NCI-H526 (cell line): ENCODE data around the gene JADE2.

Source experiments
- DNase-seq, 2 experiments: peaks; one replicate each; lab custom pipeline; 2025; lab: John Stamatoyannopoulos, UW

The JADE2 gene

GRCh38 chr5:134569758-134570364, 44.4 kb downstream of the JADE2 start:
- DNase-seq, result no peak

- DNase-seq, result no peak
These were observed 44.9 kb downstream of the JADE2 start for GRCh38 chr5:134570365-134570758.

DNA sequence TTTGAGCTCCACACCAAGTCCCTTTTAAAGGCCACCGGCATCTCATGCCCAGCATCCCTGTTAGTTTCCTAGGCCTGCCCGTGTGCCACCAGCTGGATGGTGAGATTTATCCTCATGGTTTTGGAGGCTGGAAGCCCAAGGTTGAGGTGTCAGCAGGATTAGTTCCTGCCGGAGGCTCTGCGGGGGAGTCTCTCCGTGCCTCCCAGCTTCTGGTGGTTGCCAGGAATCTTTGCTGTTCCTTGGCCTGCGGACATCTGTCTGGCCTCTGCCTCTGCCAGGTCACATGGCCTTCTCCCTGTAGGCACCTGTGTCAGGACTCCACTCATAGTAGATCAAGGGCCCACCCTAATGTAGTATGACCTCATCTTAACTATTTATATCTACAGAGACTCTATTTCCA, 45.4 kb downstream of the JADE2 start:
- DNase-seq, result no peak

- no peak for DNase-seq
These were observed 46.4 kb downstream of the JADE2 start for GRCh38 chr5:134571693-134572405.

DNA sequence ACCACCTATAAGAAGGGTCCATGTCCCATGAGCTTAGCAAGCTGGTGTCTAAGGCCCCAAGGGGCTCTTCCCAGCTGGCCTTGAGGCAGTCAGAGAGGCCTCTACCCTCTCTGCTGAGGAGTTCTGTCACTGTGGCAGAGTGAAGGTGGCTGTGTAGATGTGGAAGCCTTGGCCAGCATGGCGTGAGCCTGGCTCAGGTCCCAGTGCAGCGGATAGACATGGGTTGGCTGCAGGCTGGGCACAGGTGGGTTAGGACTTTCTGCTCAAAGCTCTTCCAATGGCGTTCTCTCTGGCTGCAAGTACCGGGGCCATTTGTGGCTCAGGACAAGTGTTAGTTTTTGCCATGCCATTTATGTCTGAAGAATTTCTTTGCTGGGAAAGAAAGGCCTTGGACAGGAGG, 47.3 kb downstream of the JADE2 start:
- DNase-seq, result no peak

DNA sequence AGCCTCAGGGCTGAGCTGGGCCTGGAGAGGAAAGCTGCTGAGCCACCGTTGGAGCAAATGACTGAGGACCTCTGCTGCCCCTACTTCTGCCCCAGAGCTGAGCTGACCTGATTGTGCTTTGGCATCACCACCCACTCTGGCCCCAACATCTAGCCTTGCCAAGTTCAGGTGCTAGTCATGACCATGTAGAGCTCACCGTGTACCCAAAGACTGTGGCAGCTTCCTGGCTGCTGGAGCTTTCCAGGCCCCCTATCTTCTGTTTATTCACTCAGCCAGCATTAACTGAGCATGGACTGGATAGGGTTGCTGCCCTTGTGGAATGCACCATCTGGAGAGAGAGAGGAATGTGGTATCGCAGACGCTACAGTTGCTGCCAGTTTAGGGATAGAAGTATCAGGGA, 49.1 kb downstream of the JADE2 start:
- no peak for DNase-seq

DNA sequence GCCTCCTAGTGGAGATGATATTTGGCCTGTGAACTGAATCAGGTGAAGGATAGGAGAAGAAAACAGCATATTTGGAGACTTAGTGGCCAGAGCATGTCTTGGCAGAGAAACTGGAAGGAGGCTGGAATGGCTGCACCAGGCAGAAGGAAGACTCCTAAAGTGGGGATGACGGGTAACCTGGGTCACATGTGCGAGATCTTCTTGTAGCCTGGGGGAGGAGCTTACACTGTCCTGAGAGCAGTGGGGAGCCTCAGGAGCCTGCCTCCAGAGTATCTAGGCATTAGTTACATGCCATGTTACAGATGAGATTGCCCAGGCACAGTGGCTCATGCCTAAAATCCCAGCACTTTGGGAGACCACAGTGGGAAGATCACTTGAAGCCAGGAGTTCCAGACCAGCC, 49.8 kb downstream of the JADE2 start:
- DNase-seq, result no peak

- DNase-seq, result no peak
These were observed 51.0 kb downstream of the JADE2 start for GRCh38 chr5:134576386-134577021.

DNA sequence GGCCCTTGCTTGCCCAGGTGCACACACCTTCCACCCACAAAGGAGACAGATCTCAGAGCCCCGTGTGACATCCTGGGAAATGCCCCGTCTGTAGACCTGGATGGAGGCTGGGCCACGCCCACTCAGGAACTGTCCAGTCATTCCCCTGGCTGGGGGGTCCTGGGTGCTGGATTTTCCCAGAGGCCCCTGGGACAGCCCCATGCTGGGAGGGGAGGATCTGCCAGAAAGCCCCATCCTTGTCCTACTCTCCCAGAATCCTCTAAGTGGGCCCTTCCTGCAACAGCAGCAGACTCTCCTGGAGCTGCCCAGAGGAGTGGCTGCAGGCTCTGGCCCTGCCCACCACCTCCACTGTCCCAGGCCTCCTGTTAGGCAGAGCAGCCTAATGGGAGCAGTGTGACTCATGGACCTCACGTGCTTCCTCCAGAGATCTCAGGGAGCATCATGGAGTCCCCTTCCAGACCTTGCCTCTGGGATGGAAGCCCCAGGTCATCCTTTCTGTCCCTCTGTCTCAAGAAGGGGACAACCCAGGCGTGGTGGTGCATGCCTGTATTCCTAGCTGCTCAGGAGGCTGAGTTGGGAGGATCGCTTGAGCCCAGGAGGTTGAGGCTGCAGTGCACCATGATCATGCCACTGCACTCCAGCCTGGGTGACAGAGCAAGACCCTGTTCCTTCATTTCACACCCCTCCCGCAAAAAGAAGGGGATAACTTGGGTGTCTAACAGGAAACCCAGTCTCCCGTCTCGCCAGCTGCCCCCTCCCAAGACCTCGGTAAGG, 51.7 kb downstream of the JADE2 start:
- DNase-seq, result no peak

DNA sequence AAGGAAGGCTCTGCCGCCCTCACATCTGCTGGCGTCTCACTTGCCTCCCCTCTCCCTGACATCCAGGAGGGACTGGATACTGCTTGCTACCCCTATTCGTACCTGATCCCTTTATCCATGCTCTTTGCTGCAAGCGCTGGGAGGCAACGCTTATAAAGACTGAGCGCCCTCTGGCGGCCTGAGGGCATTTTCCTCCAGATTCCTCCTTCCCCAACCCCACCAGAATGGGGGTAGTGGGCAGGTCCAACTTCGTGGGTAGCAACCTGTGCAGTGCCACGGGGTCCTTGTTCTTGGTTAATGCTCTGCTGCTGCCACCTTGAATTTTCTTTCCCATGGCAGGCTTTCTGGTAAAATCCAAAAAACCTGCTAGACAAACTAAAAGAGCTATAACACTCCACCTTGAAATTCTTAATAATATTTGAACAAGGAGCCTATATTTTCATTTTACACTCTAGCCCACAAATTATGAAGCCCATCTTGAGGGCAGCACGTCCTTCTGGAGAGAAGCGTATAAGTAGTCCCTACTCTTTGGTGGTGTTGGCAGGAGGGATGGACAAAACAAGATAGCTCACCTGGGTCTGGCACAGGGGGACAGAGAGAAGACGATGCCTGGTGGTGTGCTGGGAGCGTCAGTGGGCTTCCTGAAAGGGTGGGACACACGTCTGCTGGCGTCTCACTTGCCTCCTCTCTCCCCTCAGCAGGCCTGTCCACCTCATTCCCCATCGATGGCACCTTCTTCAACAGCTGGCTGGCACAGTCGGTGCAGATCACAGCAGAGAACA, 52.5 kb downstream of the JADE2 start:
- peak; percentile 47 to 85 for DNase-seq

GRCh38 chr5:134578578-134579283, 53.3 kb downstream of the JADE2 start:
- no peak for DNase-seq

GRCh38 chr5:134579284-134579771, 53.9 kb downstream of the JADE2 start:
- no peak for DNase-seq

DNA sequence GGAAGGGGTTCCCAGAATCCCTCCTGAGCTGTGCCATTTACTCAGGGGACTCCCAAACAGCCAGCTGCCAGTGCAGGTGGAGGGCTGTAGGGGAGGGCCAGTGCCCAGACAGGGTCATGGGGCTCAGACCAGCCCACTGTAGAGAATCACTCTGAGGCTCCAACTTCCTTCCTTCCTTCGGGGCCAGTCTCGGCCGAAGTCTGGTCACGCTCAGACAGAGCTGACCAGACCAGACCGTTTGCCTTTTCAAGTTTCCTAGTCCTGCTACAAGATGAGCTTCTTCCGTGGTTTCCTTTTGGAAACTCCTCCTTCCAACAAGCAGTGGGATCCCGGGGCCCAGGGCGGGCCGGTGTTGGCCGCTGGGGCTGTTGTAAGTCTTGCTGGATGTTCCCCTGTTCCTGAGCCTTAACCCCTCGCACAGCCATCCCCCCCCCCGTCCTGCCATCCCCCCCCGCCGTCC, 54.6 kb downstream of the JADE2 start:
- DNase-seq, result no peak

DNA sequence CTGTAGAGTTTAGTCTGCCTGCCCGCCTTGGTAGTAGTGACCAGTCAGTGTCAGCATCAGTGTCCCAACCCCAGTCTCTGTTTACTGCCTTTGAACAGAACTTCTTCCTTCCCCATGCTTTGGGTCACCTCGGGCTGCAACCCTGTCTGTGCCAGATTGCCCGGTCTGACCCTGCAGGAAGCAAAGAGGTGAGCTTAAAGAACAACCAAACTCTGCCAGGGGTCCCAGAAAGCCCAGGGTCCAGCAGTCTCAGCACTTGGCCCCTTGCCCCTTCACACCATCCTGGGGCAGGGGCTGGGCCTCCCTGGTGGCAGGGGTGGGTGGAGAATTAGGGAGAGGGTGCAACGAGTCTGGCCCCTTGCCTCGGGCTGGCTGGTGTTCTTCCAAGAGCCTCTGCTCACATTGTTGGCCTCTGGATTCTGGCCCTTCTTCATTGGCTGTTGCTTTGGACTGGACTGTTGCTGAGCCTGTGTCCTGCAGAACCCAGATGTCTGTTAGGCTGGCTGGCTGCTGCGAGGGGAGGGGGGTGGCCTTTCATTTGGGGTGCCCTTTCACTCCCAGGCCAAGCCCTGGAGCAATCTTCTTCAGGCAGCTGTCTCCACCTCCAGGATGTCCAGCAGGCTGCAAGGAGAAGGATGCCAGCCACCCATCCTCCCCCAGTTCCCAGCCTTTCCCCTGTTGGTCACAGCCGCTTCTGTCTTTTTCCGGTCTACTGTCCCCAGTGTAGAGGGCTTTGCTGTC, 55.9 kb downstream of the JADE2 start:
- DNase-seq, result no peak

- DNase-seq, result no peak
These were observed 56.8 kb downstream of the JADE2 start for GRCh38 chr5:134582281-134582680.

- no peak for DNase-seq
These were observed 57.5 kb downstream of the JADE2 start for GRCh38 chr5:134582941-134583340.

- DNase-seq, result no peak
These were observed 58.3 kb downstream of the JADE2 start for GRCh38 chr5:134583766-134584165.

GRCh38 chr5:134584662-134585061, 59.2 kb downstream of the JADE2 start:
- DNase-seq, result no peak

- DNase-seq, result no peak
These were observed 60.5 kb downstream of the JADE2 start for GRCh38 chr5:134585966-134586365.

GRCh38 chr5:134586866-134587524, 61.5 kb downstream of the JADE2 start:
- DNase-seq, result peak; percentile 45 to 79
